Measurements from ENCODE around the gene KPTN. TPM values are rescaled to one million over a fixed set of nuclear protein-coding genes. Genes with fewer than 3 reads are reported as not detected.

Gene KPTN
- total and polyA plus RNA-seq, 2 of the 13 experiments (the other 11 are each of a cell fraction or from before 2014, with no cell fraction given) = 9.1 to 13.3 TPM

GRCh38 chr19:47436712-47437401 lies 47.2 kb downstream of the KPTN start (continued):
- TF ChIP-seq RFX3 (CRISPR knock-in tag; IDR thresholded peaks at IDR 0.05) (peak; percentile 64), ZSCAN22 (CRISPR knock-in tag; IDR thresholded peaks at IDR 0.05) (no peak), ZNF10 (CRISPR knock-in tag; IDR thresholded peaks at IDR 0.05; ENCODE audit: borderline replicate concordance, low read depth) (no peak), ATF1 (CRISPR knock-in tag; IDR thresholded peaks at IDR 0.05) (no peak), STAG1 (CRISPR knock-in tag; IDR thresholded peaks at IDR 0.05) (peak; percentile 96), THAP11 (CRISPR knock-in tag; IDR thresholded peaks at IDR 0.05) (peak; percentile 77), TRIM24 (CRISPR knock-in tag; IDR thresholded peaks at IDR 0.05) (no peak), ZBTB4 (CRISPR knock-in tag; IDR thresholded peaks at IDR 0.05; ENCODE audit: borderline replicate concordance) (0 out of 2 replicates have a peak, but pooled peaks have one; percentile 43), SMAD1 (CRISPR knock-in tag; IDR thresholded peaks at IDR 0.05; ENCODE audit: borderline replicate concordance, low read depth) (peak; percentile 48; the same call in 1 of the 2 replicates), RARG (CRISPR knock-in tag; IDR thresholded peaks at IDR 0.05; ENCODE audit: low read depth) (no peak), ETS1 (CRISPR knock-in tag; IDR thresholded peaks at IDR 0.05) (no peak), IRF2 (CRISPR knock-in tag; IDR thresholded peaks at IDR 0.05) (peak; percentile 66; the same call in 1 of the 2 replicates), KDM5B (CRISPR knock-in tag; IDR thresholded peaks at IDR 0.05; ENCODE audit: borderline replicate concordance) (no peak), XRCC5 (optimal IDR thresholded peaks at IDR 0.05; ENCODE audit: low read length) (peak; percentile 66), KDM5A (IDR thresholded peaks at IDR 0.05; ENCODE audit: borderline replicate concordance, low read length) (no peak), MIER2 (CRISPR knock-in tag; IDR thresholded peaks at IDR 0.05) (peak; percentile 45; the same call in 1 of the 2 replicates)
- TF ChIP-seq, protein P1, sequence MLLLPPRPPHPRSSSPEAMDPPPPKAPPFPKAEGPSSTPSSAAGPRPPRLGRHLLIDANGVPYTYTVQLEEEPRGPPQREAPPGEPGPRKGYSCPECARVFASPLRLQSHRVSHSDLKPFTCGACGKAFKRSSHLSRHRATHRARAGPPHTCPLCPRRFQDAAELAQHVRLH (CRISPR knock-in tag; IDR thresholded peaks at IDR 0.05; ENCODE audit: borderline replicate concordance, low read depth) = peak; percentile 48; the same call in 1 of the 2 replicates
- TF ChIP-seq, protein P2, sequence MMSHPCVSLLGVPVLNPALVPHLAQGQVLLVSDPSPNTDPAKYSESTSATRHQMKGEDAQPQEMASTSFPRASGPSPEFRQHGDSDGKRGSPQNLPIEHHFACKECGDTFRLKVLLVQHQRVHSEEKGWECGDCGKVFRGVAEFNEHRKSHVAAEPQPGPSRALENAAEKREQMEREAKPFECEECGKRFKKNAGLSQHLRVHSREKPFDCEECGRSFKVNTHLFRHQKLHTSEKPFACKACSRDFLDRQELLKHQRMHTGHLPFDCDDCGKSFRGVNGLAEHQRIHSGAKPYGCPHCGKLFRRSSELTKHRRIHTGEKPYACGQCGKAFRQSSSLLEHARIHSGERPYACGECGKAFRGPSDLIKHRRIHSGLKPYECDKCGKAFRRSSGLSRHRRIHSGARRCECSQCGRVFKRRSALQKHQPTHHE (CRISPR knock-in tag; IDR thresholded peaks at IDR 0.05; ENCODE audit: borderline replicate concordance) = no peak
- TF ChIP-seq, protein P3, sequence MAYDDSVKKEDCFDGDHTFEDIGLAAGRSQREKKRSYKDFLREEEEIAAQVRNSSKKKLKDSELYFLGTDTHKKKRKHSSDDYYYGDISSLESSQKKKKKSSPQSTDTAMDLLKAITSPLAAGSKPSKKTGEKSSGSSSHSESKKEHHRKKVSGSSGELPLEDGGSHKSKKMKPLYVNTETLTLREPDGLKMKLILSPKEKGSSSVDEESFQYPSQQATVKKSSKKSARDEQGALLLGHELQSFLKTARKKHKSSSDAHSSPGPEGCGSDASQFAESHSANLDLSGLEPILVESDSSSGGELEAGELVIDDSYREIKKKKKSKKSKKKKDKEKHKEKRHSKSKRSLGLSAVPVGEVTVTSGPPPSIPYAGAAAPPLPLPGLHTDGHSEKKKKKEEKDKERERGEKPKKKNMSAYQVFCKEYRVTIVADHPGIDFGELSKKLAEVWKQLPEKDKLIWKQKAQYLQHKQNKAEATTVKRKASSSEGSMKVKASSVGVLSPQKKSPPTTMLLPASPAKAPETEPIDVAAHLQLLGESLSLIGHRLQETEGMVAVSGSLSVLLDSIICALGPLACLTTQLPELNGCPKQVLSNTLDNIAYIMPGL (CRISPR knock-in tag; IDR thresholded peaks at IDR 0.05; ENCODE audit: borderline replicate concordance in 1 of 2, low read depth in 1 of 2) = 0 out of 4 replicates have a peak, but pooled peaks of 1 of the 2 experiments have one; percentile 31
